Natural killer cell (primary cell): ENCODE data around the gene EYS. TPM values are rescaled to one million over a fixed set of nuclear protein-coding genes. Genes with fewer than 3 reads are reported as not detected.

ENCODE experiments used
- ATAC-seq, 3 donors: fragments of 150-1000 bp in 2 of 3; fragments of 200-7000 bp in 1 of 3; cut with Tn5 transposase; 1 replicate in 1 of 3; 2 replicates in 2 of 3; pipeline ENCODE4 v1.10.0; 2021; ENCODE audit warnings: mild to moderate bottlenecking in 2 of 3, moderate library complexity in 2 of 3
- DNase-seq, 2 donors: peaks; one replicate each; pipeline versions ENCODE4 v3.0.0 to v3.0.0-alpha.2; 2013 to 2021; ENCODE audit warnings: mixed read lengths in 1 of 2
- H3K27ac ChIP-seq: one replicate; pipeline ENCODE4 v1.5.1; 2013; ENCODE audit warnings: mild to moderate bottlenecking, low read length
- H3K27me3 ChIP-seq: one replicate; pipeline ENCODE4 v1.6.1; 2013; ENCODE audit warnings: low read length; ENCODE audit not compliant: control insufficient read depth, insufficient read depth
- H3K36me3 ChIP-seq: one replicate; pipeline ENCODE4 v1.6.1; 2013; ENCODE audit warnings: low read length; ENCODE audit not compliant: control insufficient read depth, insufficient read depth
- H3K4me1 ChIP-seq: one replicate; pipeline ENCODE4 v1.6.1; 2013; ENCODE audit warnings: low read length; ENCODE audit not compliant: control insufficient read depth, insufficient read depth
- H3K4me3 ChIP-seq: one replicate; pipeline ENCODE4 v1.5.1; 2013; ENCODE audit warnings: low read length
- H3K9me3 ChIP-seq: one replicate; pipeline ENCODE4 v1.6.1; 2013; ENCODE audit warnings: low read length; ENCODE audit not compliant: control insufficient read depth, insufficient read depth
- H3K27ac Mint-ChIP-seq, 2 donors: one replicate each; pipeline ENCODE4 v1.8.0; 2022; ENCODE audit warnings: mild to moderate bottlenecking in 2 of 2, mixed read lengths in 2 of 2, moderate library complexity in 1 of 2
- H3K27me3 Mint-ChIP-seq, 2 donors: one replicate each; pipeline ENCODE4 v1.8.0; 2022; ENCODE audit warnings: low read depth in 2 of 2, mixed read lengths in 2 of 2
- H3K36me3 Mint-ChIP-seq: one replicate; pipeline ENCODE4 v1.8.0; 2022; ENCODE audit warnings: mixed read lengths
- H3K4me1 Mint-ChIP-seq, 2 donors: one replicate each; pipeline ENCODE4 v1.8.0; 2022; ENCODE audit warnings: mixed read lengths in 2 of 2
- H3K4me3 Mint-ChIP-seq: one replicate; pipeline ENCODE4 v1.8.0; 2022; ENCODE audit warnings: mild to moderate bottlenecking, moderate library complexity, mixed read lengths
- H3K9me3 Mint-ChIP-seq, 2 donors: one replicate each; pipeline ENCODE4 v1.8.0; 2022; ENCODE audit warnings: mixed read lengths in 2 of 2
- WGBS: methylation state at CpG from one replicate; pipeline ENCODE4 v1.1.7; 2013; ENCODE audit warnings: missing lambda C conversion rate; ENCODE audit not compliant: insufficient coverage; 5-methylcytosine and 5-hydroxymethylcytosine counted together
- intact Hi-C: fragments of 100-400 bp; cut with micrococcal nuclease; formaldehyde crosslinking; loops from one replicate; pipeline ENCODE4 v1.14.2; 2022
- total RNA-seq, 4 donors: library from RNA; stranded (reverse); fragments of 120-200 nt in 1 of 4; gene quantifications; one replicate each; pipeline versions ENCODE4 v1.2.3 to v1.2.4, GENCODE V29; 2013 to 2022
- TF ChIP-seq, protein P1 (sequence below): fragments of 200-600 bp; IDR thresholded peaks from one replicate; pipeline ENCODE4 v1.8.0; 2022; ENCODE audit warnings: antibody characterized with exemption

The EYS gene
- total RNA-seq, 3 donors from 2014 or later (not counting 1 experiment from before 2014, with no cell fraction given): 0.55 TPM; not detected in 2

DNA sequence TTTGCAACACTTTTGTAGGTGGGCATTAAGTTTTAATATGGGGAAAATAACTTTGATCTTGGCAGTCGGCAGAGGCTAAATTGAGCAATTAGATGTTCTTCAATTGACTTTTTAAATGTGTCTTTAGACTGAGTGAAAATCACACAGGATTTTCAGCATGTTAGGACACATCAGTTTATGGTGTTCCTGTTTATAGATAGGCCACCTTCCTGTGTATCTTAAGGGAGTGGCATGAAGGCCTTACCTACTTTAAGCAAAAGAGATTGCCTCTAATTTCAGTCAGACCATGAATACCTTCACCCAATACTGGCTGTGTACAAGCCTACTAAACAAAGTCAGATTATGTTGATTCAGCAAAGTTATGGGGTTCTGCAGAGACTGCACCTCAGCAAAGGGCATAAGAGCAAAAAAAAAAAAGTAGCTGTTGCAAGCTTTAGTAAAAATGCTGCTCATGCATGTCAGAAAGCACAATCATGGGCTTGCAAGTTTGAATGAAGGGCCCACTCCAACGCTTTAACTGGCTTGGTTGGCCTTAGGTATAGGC lies 1223.0 kb downstream of the EYS start:
- intact Hi-C loops: no loop called here
- no peaks in the 10 kb centered on the region for H3K27me3 Mint-ChIP-seq
- H3K4me3 ChIP-seq: no peak overlapping the region
- no peak for DNase-seq
- H3K9me3 ChIP-seq: no peaks in the 10 kb centered on the region
- no peaks in the 10 kb centered on the region for H3K4me1 ChIP-seq
- no peak overlapping the region for H3K27ac ChIP-seq
- no peak overlapping the region for H3K27ac Mint-ChIP-seq
- peaks cover 4 to 17% of the 10 kb centered on the region in 2 donors for H3K9me3 Mint-ChIP-seq
- no peaks in the 10 kb centered on the region for H3K36me3 Mint-ChIP-seq
- no peak overlapping the region for H3K4me3 Mint-ChIP-seq
- no peak for ATAC-seq
- H3K27me3 ChIP-seq: no peaks in the 10 kb centered on the region
- TF ChIP-seq, protein P1, sequence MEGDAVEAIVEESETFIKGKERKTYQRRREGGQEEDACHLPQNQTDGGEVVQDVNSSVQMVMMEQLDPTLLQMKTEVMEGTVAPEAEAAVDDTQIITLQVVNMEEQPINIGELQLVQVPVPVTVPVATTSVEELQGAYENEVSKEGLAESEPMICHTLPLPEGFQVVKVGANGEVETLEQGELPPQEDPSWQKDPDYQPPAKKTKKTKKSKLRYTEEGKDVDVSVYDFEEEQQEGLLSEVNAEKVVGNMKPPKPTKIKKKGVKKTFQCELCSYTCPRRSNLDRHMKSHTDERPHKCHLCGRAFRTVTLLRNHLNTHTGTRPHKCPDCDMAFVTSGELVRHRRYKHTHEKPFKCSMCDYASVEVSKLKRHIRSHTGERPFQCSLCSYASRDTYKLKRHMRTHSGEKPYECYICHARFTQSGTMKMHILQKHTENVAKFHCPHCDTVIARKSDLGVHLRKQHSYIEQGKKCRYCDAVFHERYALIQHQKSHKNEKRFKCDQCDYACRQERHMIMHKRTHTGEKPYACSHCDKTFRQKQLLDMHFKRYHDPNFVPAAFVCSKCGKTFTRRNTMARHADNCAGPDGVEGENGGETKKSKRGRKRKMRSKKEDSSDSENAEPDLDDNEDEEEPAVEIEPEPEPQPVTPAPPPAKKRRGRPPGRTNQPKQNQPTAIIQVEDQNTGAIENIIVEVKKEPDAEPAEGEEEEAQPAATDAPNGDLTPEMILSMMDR: no peak
- no peaks in the 10 kb centered on the region for H3K4me1 Mint-ChIP-seq
- WGBS: 81% methylated on average over 2 of the region's 2 CpGs
- H3K36me3 ChIP-seq: no peaks in the 10 kb centered on the region

DNA sequence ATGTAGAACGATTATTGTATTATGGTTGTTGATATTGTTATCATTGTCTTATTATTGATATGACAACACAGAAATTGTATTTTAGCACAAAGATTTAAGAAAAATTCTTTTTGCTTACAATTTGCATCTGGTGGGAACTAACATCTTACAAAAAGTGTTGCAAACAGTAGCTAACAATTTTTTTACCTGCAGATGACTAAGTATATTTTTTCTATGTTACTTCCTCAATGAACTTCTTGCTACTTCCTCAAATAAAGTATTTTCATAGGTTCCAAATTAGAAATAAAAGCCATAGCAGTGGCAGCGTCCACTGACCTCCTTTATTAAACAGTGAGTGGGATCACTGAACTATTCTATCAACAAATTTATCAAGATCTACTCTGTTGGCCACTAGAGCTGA lies 1224.4 kb downstream of the EYS start:
- 0% methylated on average over 1 of the region's 2 CpGs for WGBS
- no peak overlapping the region for H3K4me3 ChIP-seq
- Mint-ChIP-seq H3K27me3 (no peaks in the 10 kb centered on the region), H3K27ac (no peak overlapping the region), H3K9me3 (peaks cover 4 to 17% of the 10 kb centered on the region in 2 donors), H3K4me1 (no peaks in the 10 kb centered on the region), H3K4me3 (no peak overlapping the region), H3K36me3 (no peaks in the 10 kb centered on the region)
- H3K27me3 ChIP-seq: no peaks in the 10 kb centered on the region
- no peak for DNase-seq
- no peaks in the 10 kb centered on the region for H3K36me3 ChIP-seq
- H3K9me3 ChIP-seq: no peaks in the 10 kb centered on the region
- H3K27ac ChIP-seq: no peak overlapping the region
- TF ChIP-seq, protein P1: no peak
- intact Hi-C loops: no loop called here
- ATAC-seq: no peak
- H3K4me1 ChIP-seq: no peaks in the 10 kb centered on the region

DNA sequence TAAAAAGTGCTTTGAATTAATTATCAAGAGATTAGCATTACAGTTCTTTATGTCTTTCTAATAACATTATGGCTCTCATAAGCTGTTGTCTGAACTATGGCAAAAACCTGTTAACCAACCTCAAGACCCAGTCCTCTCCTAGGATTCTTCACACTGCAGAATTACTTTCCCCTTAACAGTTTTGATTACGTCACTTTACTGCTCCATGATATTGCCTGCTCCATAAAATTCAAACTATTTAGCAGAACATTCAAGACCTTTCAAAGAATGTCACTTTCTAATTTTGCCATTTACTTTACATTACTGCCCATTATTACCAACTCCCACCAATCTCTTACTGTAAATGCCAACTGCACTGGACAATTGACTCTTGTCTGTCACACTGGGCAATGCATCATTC lies 1227.9 kb downstream of the EYS start:
- H3K36me3 Mint-ChIP-seq: no peaks in the 10 kb centered on the region
- no peaks in the 10 kb centered on the region for H3K4me1 ChIP-seq
- no peak overlapping the region for H3K27ac Mint-ChIP-seq
- 93% methylated on average over 1 of the region's 1 CpG for WGBS
- no peaks in the 10 kb centered on the region for H3K9me3 ChIP-seq
- no peaks in the 10 kb centered on the region for H3K4me1 Mint-ChIP-seq
- H3K27me3 ChIP-seq: no peaks in the 10 kb centered on the region
- TF ChIP-seq, protein P1: no peak
- ATAC-seq: no peak
- no peak overlapping the region for H3K4me3 ChIP-seq
- no peak overlapping the region for H3K27ac ChIP-seq
- peaks cover 10 to 15% of the 10 kb centered on the region in 2 donors for H3K9me3 Mint-ChIP-seq
- H3K36me3 ChIP-seq: no peaks in the 10 kb centered on the region
- H3K4me3 Mint-ChIP-seq: no peak overlapping the region
- intact Hi-C loops: no loop called here
- no peak for DNase-seq
- H3K27me3 Mint-ChIP-seq: no peaks in the 10 kb centered on the region

DNA sequence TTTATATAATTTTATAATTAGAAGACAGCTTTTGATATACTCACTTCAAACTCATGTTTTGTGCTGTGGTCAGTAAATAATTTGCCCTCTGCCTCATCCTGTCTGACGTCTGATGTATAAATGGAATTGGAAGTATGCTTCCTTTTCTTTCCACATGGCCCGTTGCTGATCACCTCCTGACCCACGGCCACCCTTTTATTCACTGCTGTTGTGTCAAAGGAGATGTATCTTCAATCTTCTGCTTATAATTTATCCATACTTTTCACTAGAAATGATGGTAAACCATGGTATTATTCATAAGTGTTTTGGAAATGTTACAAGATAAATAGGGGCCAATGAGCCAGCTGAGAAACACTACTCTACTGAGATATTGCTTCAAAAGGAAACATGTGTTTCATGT lies 1229.6 kb downstream of the EYS start:
- Mint-ChIP-seq H3K4me3 (no peak overlapping the region), H3K9me3 (peaks cover 7 to 10% of the 10 kb centered on the region in 2 donors), H3K27me3 (no peaks in the 10 kb centered on the region), H3K4me1 (no peaks in the 10 kb centered on the region), H3K36me3 (no peaks in the 10 kb centered on the region), H3K27ac (no peak overlapping the region)
- intact Hi-C loops: no loop called here
- no peak for DNase-seq
- TF ChIP-seq, protein P1: no peak
- Histone ChIP-seq H3K4me3 (no peak overlapping the region), H3K27ac (no peak overlapping the region), H3K36me3 (no peaks in the 10 kb centered on the region), H3K27me3 (no peaks in the 10 kb centered on the region), H3K4me1 (no peaks in the 10 kb centered on the region), H3K9me3 (peaks cover 2% of the 10 kb centered on the region)
- no peak for ATAC-seq
- 56% methylated on average over 1 of the region's 3 CpGs for WGBS
